Endothelial cell of umbilical vein (primary cell): ENCODE results near the gene DSG3. TPM values are rescaled to one million over a fixed set of nuclear protein-coding genes. Genes with fewer than 3 reads are reported as not detected.

ENCODE experiments used
- Bru-seq: library from RNA; stranded (reverse); fragments of 400-500 nt; gene quantifications from one replicate; lab custom pipeline; 2021; lab: Mats Ljungman, UMichigan
- BruChase-seq, 2 experiments: library from RNA; stranded (reverse); fragments of 400-500 nt; gene quantifications; one replicate each; lab custom pipeline; 2021; lab: Mats Ljungman, UMichigan
- BruUV-seq: library from RNA; stranded (reverse); fragments of 400-500 nt; replicated peaks from 2 replicates; lab custom pipeline; 2021; lab: Mats Ljungman, UMichigan
- CTCF ChIA-PET: fragments of 300-600, 350-600 bp; sonication (Branson Sonifier 250); formaldehyde crosslinking; loops from one replicate; lab custom pipeline; 2021; ENCODE audit warnings: antibody characterized with exemption, inconsistent platforms; lab: Charles Lee
- POLR2A ChIA-PET: fragments of 300-600, 350-600 bp; sonication (Branson Sonifier 250); formaldehyde crosslinking; loops from one replicate; lab custom pipeline; 2021; ENCODE audit warnings: antibody characterized with exemption, inconsistent platforms; lab: Charles Lee
- DNase-seq: peaks from one replicate; pipeline ENCODE4 v3.0.0-alpha.2; 2011; ENCODE audit warnings: low read depth, low spot score
- FAIRE-seq: peaks from 2 replicates; lab custom pipeline; 2011; peaks lifted over from hg19 to GRCh38; lab: Jason Lieb, UNC
- H2AFZ ChIP-seq: 2 replicates; pipeline ENCODE4 v1.6.0; 2012; ENCODE audit warnings: low read depth, low read length, control low read depth, inconsistent platforms
- H3K27ac ChIP-seq: 2 replicates; pipeline ENCODE4 v1.5.1; 2011; ENCODE audit warnings: low read depth, mild to moderate bottlenecking, control low read depth, low read length, moderate library complexity; ENCODE audit not compliant: insufficient read depth
- H3K27me3 ChIP-seq, 2 experiments: 2 replicates each; pipeline versions ENCODE4 v1.6.0 to v1.6.1; 2011; ENCODE audit warnings: low read length in 2 of 2, mixed read lengths in 1 of 2; ENCODE audit not compliant: control insufficient read depth in 2 of 2, insufficient read depth in 2 of 2
- H3K36me3 ChIP-seq, 2 experiments: 2 replicates in 1 of 2; 3 replicates in 1 of 2; pipeline ENCODE4 v1.5.1; 2011; ENCODE audit warnings: low read length in 2 of 2, mild to moderate bottlenecking in 1 of 2, moderate library complexity in 1 of 2; ENCODE audit not compliant: control insufficient read depth in 2 of 2, insufficient read depth in 2 of 2; ENCODE audit errors: extremely low read depth in 1 of 2
- H3K4me1 ChIP-seq: 3 replicates; pipeline ENCODE4 v1.5.1; 2011; ENCODE audit warnings: mild to moderate bottlenecking, low read length; ENCODE audit not compliant: control insufficient read depth, insufficient read depth; ENCODE audit errors: extremely low read depth
- H3K4me2 ChIP-seq: 2 replicates; pipeline ENCODE4 v1.6.1; 2011; ENCODE audit warnings: low read length, control low read depth, mixed read lengths; ENCODE audit not compliant: insufficient read depth
- H3K4me3 ChIP-seq, 3 experiments: fragments of 200-600 bp in 1 of 3; sonication (generic), shearing (Covaris generic) in 1 of 3; replicated peaks in 1 of 3; 2 replicates each; pipeline ENCODE4 v1.5.1; 2011 to 2016; ENCODE audit warnings: control low read depth in 3 of 3, low read length in 3 of 3, mild to moderate bottlenecking in 2 of 3, inconsistent platforms in 1 of 3, low read depth in 1 of 3, moderate library complexity in 1 of 3; ENCODE audit not compliant: insufficient read depth in 1 of 3
- H3K79me2 ChIP-seq: 2 replicates; pipeline ENCODE4 v1.6.0; 2012; ENCODE audit warnings: low read length, inconsistent platforms; ENCODE audit not compliant: control insufficient read depth, insufficient read depth
- H3K9ac ChIP-seq: replicated peaks from 2 replicates; pipeline ENCODE3; 2011; ENCODE audit warnings: low read length, control low read depth; ENCODE audit not compliant: insufficient read depth; ENCODE audit errors: extremely low read depth
- H3K9me1 ChIP-seq: replicated peaks from 3 replicates; pipeline ENCODE4 v1.6.0; 2011; ENCODE audit warnings: mild to moderate bottlenecking, low read length; ENCODE audit not compliant: control insufficient read depth, insufficient read depth; ENCODE audit errors: extremely low read depth
- H3K9me3 ChIP-seq: replicated peaks from 2 replicates; pipeline ENCODE4 v1.5.1; 2012; ENCODE audit warnings: low read length, inconsistent platforms; ENCODE audit not compliant: control insufficient read depth, insufficient read depth
- H4K20me1 ChIP-seq: replicated peaks from 2 replicates; pipeline ENCODE3; 2011; ENCODE audit warnings: mild to moderate bottlenecking, low read length; ENCODE audit not compliant: control insufficient read depth, insufficient read depth; ENCODE audit errors: extremely low read depth
- CTCF ChIP-seq, 2 donors: IDR thresholded peaks; 1 replicate in 1 of 2; 2 replicates in 1 of 2; pipeline ENCODE4 v1.5.1; 2011; ENCODE audit warnings: low read length in 2 of 2, mild to moderate bottlenecking in 2 of 2, moderate library complexity in 2 of 2, control low read depth in 1 of 2, inconsistent platforms in 1 of 2, low read depth in 1 of 2; ENCODE audit not compliant: insufficient read depth in 1 of 2; ENCODE audit errors: extremely low read depth in 1 of 2
- EZH2 ChIP-seq: IDR thresholded peaks from 2 replicates; pipeline ENCODE4 v1.6.1; 2012; ENCODE audit warnings: borderline replicate concordance, low read depth, mild to moderate bottlenecking, moderate library complexity, low read length, inconsistent platforms; ENCODE audit not compliant: severe bottlenecking
- GATA2 ChIP-seq: IDR thresholded peaks from 2 replicates; pipeline ENCODE4 v1.7.0; 2011; ENCODE audit warnings: low read depth, mild to moderate bottlenecking, moderate library complexity, mixed read lengths, low read length; ENCODE audit not compliant: insufficient read length, insufficient read depth
- JUN ChIP-seq: IDR thresholded peaks from 2 replicates; pipeline ENCODE4 v1.6.1; 2011; ENCODE audit warnings: borderline replicate concordance, low read depth; ENCODE audit not compliant: insufficient read length, insufficient read depth
- MYC ChIP-seq: IDR thresholded peaks from one replicate; pipeline ENCODE4 v1.6.1; 2011; ENCODE audit warnings: mild to moderate bottlenecking, low read depth, low read length
- POLR2A ChIP-seq: IDR thresholded peaks from 2 replicates; pipeline ENCODE4 v1.6.1; 2012; ENCODE audit warnings: low read depth, mild to moderate bottlenecking, control low read depth, low read length
- POLR2AphosphoS5 ChIP-seq: IDR thresholded peaks from 2 replicates; pipeline ENCODE4 v1.6.1; 2012; ENCODE audit warnings: low read depth, mild to moderate bottlenecking, control low read depth, low read length, moderate library complexity; ENCODE audit not compliant: insufficient read depth
- dilution Hi-C: fragments of 300-500 bp; cut with MboI; formaldehyde crosslinking; loops from one replicate; pipeline ENCODE4 v1.15.0; 2019; ENCODE audit warnings: low sequenced_read_pairs; ENCODE audit not compliant: extremely low pct_ligation_motif_present
- intact Hi-C: fragments of 100-400 bp; cut with micrococcal nuclease; formaldehyde crosslinking; loops from one replicate; pipeline ENCODE4 v1.10.0; 2022
- long read RNA-seq: library from polyadenylated mRNA; stranded (forward); transcript quantifications from one replicate; pipeline ENCODE4 v2.0.0, GENCODE V29; 2021
- polyA minus RNA-seq, 3 experiments: library from RNA; depleted of rRNA, polyadenylated mRNA; stranded (reverse); fragments of >200 nt; gene quantifications; 1 replicate in 1 of 3; 2 replicates in 2 of 3; pipeline ENCODE4 v1.2.3, GENCODE V29; 2011
- polyA plus RNA-seq, 4 experiments: library from polyadenylated mRNA; depleted of rRNA in 3 of 4; stranded (reverse) in 3 of 4; unstranded in 1 of 4; fragments of >200 nt; gene quantifications; 2 replicates each; pipeline versions ENCODE4 v1.2.1 to v1.2.3, GENCODE V29; 2011 to 2012; ENCODE audit warnings: missing spikeins in 1 of 4
- total RNA-seq: library from RNA; stranded (reverse); gene quantifications from 2 replicates; pipeline ENCODE4 v1.2.3, GENCODE V29; 2021

The DSG3 gene, protein sequence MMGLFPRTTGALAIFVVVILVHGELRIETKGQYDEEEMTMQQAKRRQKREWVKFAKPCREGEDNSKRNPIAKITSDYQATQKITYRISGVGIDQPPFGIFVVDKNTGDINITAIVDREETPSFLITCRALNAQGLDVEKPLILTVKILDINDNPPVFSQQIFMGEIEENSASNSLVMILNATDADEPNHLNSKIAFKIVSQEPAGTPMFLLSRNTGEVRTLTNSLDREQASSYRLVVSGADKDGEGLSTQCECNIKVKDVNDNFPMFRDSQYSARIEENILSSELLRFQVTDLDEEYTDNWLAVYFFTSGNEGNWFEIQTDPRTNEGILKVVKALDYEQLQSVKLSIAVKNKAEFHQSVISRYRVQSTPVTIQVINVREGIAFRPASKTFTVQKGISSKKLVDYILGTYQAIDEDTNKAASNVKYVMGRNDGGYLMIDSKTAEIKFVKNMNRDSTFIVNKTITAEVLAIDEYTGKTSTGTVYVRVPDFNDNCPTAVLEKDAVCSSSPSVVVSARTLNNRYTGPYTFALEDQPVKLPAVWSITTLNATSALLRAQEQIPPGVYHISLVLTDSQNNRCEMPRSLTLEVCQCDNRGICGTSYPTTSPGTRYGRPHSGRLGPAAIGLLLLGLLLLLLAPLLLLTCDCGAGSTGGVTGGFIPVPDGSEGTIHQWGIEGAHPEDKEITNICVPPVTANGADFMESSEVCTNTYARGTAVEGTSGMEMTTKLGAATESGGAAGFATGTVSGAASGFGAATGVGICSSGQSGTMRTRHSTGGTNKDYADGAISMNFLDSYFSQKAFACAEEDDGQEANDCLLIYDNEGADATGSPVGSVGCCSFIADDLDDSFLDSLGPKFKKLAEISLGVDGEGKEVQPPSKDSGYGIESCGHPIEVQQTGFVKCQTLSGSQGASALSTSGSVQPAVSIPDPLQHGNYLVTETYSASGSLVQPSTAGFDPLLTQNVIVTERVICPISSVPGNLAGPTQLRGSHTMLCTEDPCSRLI
- total RNA-seq (0.07 TPM in 2 replicates), polyA plus RNA-seq (not detected in 2 replicates), polyA minus RNA-seq (not detected in 2 replicates), Bru-seq, nascent RNA (percentile 16 among the genes with signal in this experiment), BruChase-seq, experiment 1, labeled RNA remaining after a 6-hour chase (percentile 20 among the genes with signal in this experiment), BruChase-seq, experiment 2, labeled RNA remaining after a 2-hour chase (percentile 16 among the genes with signal in this experiment)
- polyA plus RNA-seq (2011; cell fraction: cytosol; rRNA removed): not detected in 2 replicates
- polyA plus RNA-seq (2011; cell fraction: nucleus; rRNA removed): 0.03 and 0.04 TPM in 2 replicates
- not detected in 2 replicates for polyA plus RNA-seq (2012)
- polyA minus RNA-seq (2011; cell fraction: cytosol; rRNA and poly(A)+ RNA removed): not detected
- 0.05 TPM in 1 of 2 replicates, not detected in the other for polyA minus RNA-seq (2011; cell fraction: nucleus; rRNA and poly(A)+ RNA removed)
- long read RNA-seq: 0 reads

DNA sequence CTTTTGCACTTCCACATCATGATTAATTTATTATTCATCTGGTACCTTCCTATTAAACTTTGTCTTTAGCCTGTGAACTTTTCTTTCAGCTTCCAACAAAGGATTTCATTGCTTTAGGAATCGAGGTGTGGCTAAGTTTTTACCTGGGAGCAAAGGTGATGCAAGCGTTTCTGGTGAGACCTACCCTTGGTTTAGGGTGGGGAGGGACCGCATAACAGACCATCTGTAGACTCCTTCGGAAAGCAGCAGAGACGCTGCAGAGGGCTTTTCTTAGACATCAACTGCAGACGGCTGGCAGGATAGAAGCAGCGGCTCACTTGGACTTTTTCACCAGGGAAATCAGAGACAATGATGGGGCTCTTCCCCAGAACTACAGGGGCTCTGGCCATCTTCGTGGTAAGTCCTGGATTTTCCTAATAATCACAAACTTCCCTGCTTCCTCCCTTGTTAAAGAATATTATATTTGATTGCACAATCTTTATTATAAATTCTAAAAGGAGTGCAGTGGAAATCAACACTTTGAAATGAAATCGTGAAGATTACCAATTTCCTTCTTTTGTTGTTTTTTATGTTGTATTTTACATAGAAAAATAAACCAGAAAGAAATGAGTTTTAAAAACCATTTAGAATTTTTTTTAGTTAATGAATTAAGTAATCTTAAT lies at the start of gene DSG3:
DSG3 (plus strand) TSS at position 212 of the 662 bp plus-strand sequence; CDS start at position 349, 137 bp downstream.
- H3K4me3 ChIP-seq: no peak within 1 kb of the TSS
- no peaks in the 10 kb centered on the region for H3K36me3 ChIP-seq
- H3K79me2 ChIP-seq: no peaks in the 10 kb centered on the region
- BruUV-seq: no TSS peak
- ChIA-PET POLR2A (no interaction called here), CTCF (no interaction called here)
- TF ChIP-seq POLR2A: no peak
- FAIRE-seq (no peak), DNase-seq (no peak)
- H3K9me1 ChIP-seq: no peaks in the 10 kb centered on the region
- no peaks in the 10 kb centered on the region for H3K4me1 ChIP-seq
- no peak within 1 kb of the TSS for H3K27ac ChIP-seq
- H2AFZ ChIP-seq: no peak within 1 kb of the TSS
- H3K9me3 ChIP-seq: no peaks in the 10 kb centered on the region
- dilution Hi-C loops (no loop called here), intact Hi-C loops (no loop called here)
- H4K20me1 ChIP-seq: no peaks in the 10 kb centered on the region
- no peak within 1 kb of the TSS for H3K4me2 ChIP-seq
- no peak within 1 kb of the TSS for H3K9ac ChIP-seq
- no peaks in the 10 kb centered on the region for H3K27me3 ChIP-seq

GRCh38 chr18:31398191-31398590 lies 49.4 kb upstream of the DSG3 start:
- FAIRE-seq (no peak), DNase-seq (no peak)
- dilution Hi-C loops: no loop called here
- H3K4me2 ChIP-seq: no peak overlapping the region
- H3K9me3 ChIP-seq: no peaks in the 10 kb centered on the region
- TF ChIP-seq MYC (no peak), GATA2 (no peak), CTCF (IDR thresholded peaks at IDR 0.05; ENCODE audit: extremely low read depth in 1 of 2, insufficient read depth in 1 of 2, low read depth in 1 of 2, low read length in 2 of 2) (no peak), POLR2AphosphoS5 (no peak), EZH2 (no peak), JUN (no peak)
- BruUV-seq: no TSS peak
- no peaks in the 10 kb centered on the region for H3K79me2 ChIP-seq
- H3K9me1 ChIP-seq: no peaks in the 10 kb centered on the region
- ChIA-PET POLR2A (no interaction called here), CTCF (no interaction called here)
- H3K4me1 ChIP-seq: no peaks in the 10 kb centered on the region
- intact Hi-C loops: no loop called here
- no peak overlapping the region for H3K27ac ChIP-seq
- H3K36me3 ChIP-seq: no peaks in the 10 kb centered on the region
- H2AFZ ChIP-seq: no peak overlapping the region
- no peak overlapping the region for H3K9ac ChIP-seq
- H4K20me1 ChIP-seq: no peaks in the 10 kb centered on the region
- H3K27me3 ChIP-seq: no peaks in the 10 kb centered on the region
- H3K4me3 ChIP-seq: no peak overlapping the region
